ENCODE results near the gene HCFC2. TPM values are rescaled to one million over a fixed set of nuclear protein-coding genes. Genes with fewer than 3 reads are reported as not detected.

Gene HCFC2
- total RNA-seq, 1 donor from 2014 or later, result 19.4 TPM

- Histone ChIP-seq H3K27me3 (no peaks in the 10 kb centered on the region), H3K27ac (no peak overlapping the region), H3K4me1 (no peaks in the 10 kb centered on the region), H3K4me3 (no peak overlapping the region), H3K36me3 (no peaks in the 10 kb centered on the region), H3K9me3 (no peaks in the 10 kb centered on the region)
- intact Hi-C loops (cut with DNase I), result no loop called here
- ATAC-seq, result no peak
- TF ChIP-seq CTCF (IDR thresholded peaks at IDR 0.05), result no peak
- DNase-seq, result no peak
These were observed 90.5 kb downstream of the HCFC2 start for GRCh38 chr12:104154806-104155205.

Other genes with a start within 250 kb of the HCFC2 start
- gene NT5DC3, start 223.3 kb upstream of the HCFC2 start, total RNA-seq, result 6.5 TPM
- gene HSP90B1, start 134.1 kb upstream of the HCFC2 start, total RNA-seq, result 676 TPM
- 18.1 TPM for gene TDG, start 98.7 kb upstream of the HCFC2 start, total RNA-seq
- gene GLT8D2, start 14.3 kb upstream of the HCFC2 start, total RNA-seq, result 9.1 TPM
- 37.7 TPM for gene NFYB, start 73.7 kb downstream of the HCFC2 start, total RNA-seq
- gene TXNRD1, start 151.2 kb downstream of the HCFC2 start, total RNA-seq, result 161 TPM
- 4.4 TPM for gene EID3, start 239.2 kb downstream of the HCFC2 start, total RNA-seq